GM18498 (cell line): ENCODE data around the gene POLR2L.

Experiments
- ATAC-seq: cut with Tn5 transposase; IDR thresholded peaks from one replicate; pipeline ENCODE4 v1.9.1; 2021; ENCODE audit warnings: mild to moderate bottlenecking, moderate library complexity; ENCODE audit not compliant: unreplicated experiment

POLR2L gene

DNA sequence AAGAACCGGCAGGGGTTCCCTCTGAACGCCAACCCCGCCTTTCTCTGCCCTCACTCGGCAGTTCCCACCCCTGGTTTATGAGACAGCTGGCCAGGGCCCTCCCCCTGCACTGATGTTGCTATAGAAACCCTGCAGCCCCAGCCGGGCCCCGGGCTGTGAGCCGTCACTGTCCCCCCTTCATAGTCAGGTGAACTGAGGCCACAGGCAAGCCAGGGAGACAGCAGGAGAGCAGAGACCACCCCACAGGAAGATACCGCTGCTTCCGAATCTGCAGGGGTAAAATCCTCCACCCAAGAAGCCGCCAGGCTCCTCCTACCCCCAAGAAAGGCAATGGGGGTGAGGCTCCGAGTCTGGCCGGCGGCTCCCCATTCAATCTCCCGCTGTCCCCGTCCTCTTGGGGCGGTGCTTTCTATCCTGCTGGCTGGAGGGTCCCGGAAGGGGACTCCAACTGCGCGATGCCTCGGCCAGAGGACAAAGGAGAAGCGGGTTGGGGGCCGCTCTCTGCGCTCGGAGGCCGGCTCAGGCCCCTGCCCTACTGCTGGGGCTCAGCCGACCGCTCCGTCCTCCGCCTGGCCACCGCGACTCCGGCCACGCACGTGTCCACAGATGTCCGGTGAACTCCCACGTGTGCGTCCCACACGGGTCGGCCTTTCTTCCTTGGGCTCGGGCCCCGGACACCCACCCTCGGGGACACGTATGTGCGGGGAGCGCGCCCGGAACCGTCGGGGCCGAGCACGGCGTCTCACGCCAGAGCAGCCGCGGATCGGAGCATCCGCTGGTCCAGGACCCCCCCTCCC lies 44.8 kb downstream of the POLR2L start:
- ATAC-seq = peak; percentile 46

DNA sequence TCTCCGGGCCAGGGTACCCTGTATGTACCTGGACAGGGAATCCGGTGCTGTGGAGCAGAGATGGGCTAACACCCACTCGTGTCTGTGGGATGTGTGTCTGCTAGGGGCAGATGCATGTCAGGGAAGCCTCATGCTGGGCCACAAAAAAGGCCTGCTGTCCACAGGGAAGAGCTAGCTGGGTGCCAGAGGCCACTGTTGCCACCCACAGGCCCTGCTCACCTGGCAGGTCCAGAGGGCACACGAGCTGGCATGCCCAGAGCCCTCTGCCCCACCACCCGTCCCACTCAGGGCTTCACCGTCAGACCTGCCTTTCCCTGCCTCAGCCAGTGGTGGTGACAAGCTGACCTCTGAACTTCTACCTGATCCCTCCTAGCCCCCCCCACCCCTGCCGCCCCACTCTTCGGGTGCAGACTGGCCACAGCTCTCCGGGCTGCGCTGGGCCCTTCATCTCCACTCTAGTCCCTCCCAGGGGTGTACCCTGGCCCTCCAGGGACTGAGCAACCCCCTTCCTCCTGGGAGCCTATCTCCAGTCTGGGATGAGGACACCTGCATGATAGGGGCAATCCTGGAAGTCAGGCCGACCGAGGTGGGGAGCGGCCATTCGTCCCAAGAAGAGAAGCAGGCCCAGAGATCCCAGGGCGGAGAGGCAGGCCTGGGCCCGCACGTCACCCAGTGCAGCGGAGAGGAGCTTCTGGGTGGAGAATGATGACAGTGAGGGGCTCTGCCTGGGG lies 45.6 kb downstream of the POLR2L start:
- ATAC-seq = no peak

GRCh38 chr11:795634-796564 lies 46.4 kb downstream of the POLR2L start:
- peak; percentile 26 for ATAC-seq

DNA sequence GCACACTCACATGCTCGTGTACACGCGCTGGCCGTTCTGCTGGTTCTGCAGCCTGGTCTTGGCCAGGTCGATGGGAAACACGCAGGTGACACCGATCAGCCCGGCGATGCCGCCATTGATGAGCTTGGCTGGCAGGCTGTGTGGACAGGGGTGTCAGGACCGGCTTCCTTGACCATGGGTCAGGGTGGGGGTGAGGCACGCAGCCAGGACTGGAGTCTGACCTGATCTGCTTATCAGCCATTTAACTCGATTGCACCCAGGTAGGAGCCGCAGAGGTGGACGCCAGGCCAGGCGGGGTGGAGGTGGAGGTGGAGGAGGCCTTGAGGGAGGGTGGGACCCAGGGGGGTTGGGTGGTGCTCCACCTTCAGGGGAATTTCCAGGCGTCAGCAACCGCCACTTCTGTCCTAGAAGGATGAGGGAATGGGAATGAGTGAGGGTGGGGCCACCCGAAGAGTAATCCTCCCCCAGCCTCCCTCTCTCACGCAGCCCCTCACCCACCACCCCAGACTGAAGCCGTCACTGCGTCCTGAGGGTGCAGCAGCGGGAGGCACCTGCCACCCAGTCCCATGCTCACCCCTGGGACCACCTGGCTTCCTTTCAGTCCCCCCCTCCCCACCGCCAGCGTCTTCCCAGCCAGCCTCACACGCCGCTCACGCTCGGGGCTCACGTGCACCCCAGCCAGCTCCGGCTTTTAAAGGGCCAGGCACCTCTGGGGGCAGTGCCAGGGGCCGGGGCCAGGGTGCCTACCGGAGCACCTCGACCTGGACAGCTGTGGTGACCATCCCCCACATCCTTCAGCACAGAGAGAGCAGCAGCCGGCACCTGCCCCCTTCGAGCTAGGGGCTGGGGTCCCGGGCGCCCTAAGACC lies 47.3 kb downstream of the POLR2L start:
- no peak for ATAC-seq

GRCh38 chr11:794013-794765 lies 48.1 kb downstream of the POLR2L start:
- no peak for ATAC-seq

DNA sequence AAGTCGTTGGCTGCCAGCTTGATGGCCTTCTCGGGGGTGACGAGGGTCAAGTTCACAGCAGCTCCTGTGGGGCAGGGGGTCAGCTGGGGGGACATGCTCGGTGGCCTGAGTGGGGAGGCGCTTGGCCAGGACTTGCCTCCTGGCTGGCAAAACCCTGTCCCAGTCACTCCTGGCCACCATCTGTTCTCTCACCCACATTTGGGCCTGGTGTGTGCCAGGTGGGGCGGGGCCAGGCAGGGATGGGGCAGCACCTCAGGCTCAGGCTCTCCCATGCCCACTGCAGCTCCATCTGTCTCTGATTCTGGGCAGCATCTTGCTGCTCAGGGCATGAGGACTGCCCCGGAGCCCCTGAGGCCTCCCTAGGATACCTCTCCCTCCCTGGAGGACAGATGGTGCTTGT lies 48.8 kb downstream of the POLR2L start:
- no peak for ATAC-seq

GRCh38 chr11:792873-793272 lies 49.5 kb downstream of the POLR2L start:
- no peak for ATAC-seq

DNA sequence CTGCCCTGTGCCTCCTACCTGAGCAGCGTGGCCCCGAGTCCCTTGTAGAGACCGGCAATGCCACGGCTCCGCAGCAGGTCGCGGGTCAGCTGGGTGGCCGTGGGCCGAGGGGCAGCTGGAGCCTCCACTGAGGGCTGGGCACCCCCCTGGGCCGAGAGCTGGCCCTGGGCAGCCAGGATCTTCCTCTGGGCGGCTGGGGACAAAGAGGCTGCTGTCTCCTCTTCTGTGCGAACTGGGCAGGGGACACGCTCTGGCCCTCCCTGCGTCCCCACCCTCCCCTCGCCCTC lies 49.9 kb downstream of the POLR2L start:
- ATAC-seq = no peak

- no peak for ATAC-seq
Measured at GRCh38 chr11:791658-792534, 50.4 kb downstream of the POLR2L start.

GRCh38 chr11:790721-791564 lies 51.4 kb downstream of the POLR2L start:
- ATAC-seq = no peak

GRCh38 chr11:789943-790342 lies 52.4 kb downstream of the POLR2L start, which contains the start of gene CEND1:
CEND1 (minus strand) TSS chr11:790090; CDS start chr11:788576, 1,514 bp downstream.
- ATAC-seq = no peak
